Activated T-cell treated with anti-CD3 and anti-CD28 coated beads, Interleukin-2, amount 50 U/mL, for 24 hours (primary cell): ENCODE results near the gene ZFYVE26.
"Not testable (repeated sequence)": the region's sequence is repeated elsewhere in the genome, so short reads cannot be mapped to it uniquely, and the experiment has no call there.

Source experiments
- DNase-seq: peaks from one replicate; pipeline ENCODE4 v3.0.0-alpha.2; 2020
- H3K27ac Mint-ChIP-seq: 2 replicates; pipeline ENCODE4 v1.8.0; 2020; ENCODE audit warnings: mild to moderate bottlenecking, mixed read lengths
- H3K27me3 Mint-ChIP-seq: 2 replicates; pipeline ENCODE4 v1.8.0; 2020; ENCODE audit warnings: mixed read lengths
- H3K36me3 Mint-ChIP-seq: 2 replicates; pipeline ENCODE4 v1.8.0; 2020; ENCODE audit warnings: low read depth, mixed read lengths
- H3K4me1 Mint-ChIP-seq: 2 replicates; pipeline ENCODE4 v1.8.0; 2020; ENCODE audit warnings: low read depth, mixed read lengths
- H3K4me3 Mint-ChIP-seq: 2 replicates; pipeline ENCODE4 v1.8.0; 2020; ENCODE audit warnings: mild to moderate bottlenecking, moderate library complexity, mixed read lengths
- H3K9me3 Mint-ChIP-seq: 2 replicates; pipeline ENCODE4 v1.8.0; 2020; ENCODE audit warnings: mixed read lengths

Gene ZFYVE26

GRCh38 chr14:67721875-67722274, 94.5 kb downstream of the ZFYVE26 start:
- no peak for DNase-seq
- Mint-ChIP-seq H3K36me3 (no peaks in the 10 kb centered on the region), H3K4me1 (peaks cover 10% of the 10 kb centered on the region), H3K9me3 (no peaks in the 10 kb centered on the region), H3K27ac (no peak overlapping the region), H3K4me3 (no peak overlapping the region), H3K27me3 (peaks cover 50% of the 10 kb centered on the region)

GRCh38 chr14:67719866-67720265, 96.5 kb downstream of the ZFYVE26 start:
- Mint-ChIP-seq H3K36me3 (no peaks in the 10 kb centered on the region), H3K4me1 (peaks cover 10% of the 10 kb centered on the region)

GRCh38 chr14:67719385-67719784, 97.0 kb downstream of the ZFYVE26 start:
- not testable (repeated sequence) for DNase-seq, H3K9me3 Mint-ChIP-seq, H3K4me3 Mint-ChIP-seq, H3K27ac Mint-ChIP-seq, H3K36me3 Mint-ChIP-seq
- peaks cover 38% of the 10 kb centered on the region for H3K27me3 Mint-ChIP-seq
- H3K4me1 Mint-ChIP-seq: peaks cover 10% of the 10 kb centered on the region

More at GRCh38 chr14:67719866-67720265, 96.5 kb downstream of the ZFYVE26 start:
- no peak overlapping the region for H3K4me3 Mint-ChIP-seq
- H3K27ac Mint-ChIP-seq: no peak overlapping the region
- no peak for DNase-seq
- H3K27me3 Mint-ChIP-seq: peaks cover 43% of the 10 kb centered on the region
- no peaks in the 10 kb centered on the region for H3K9me3 Mint-ChIP-seq

- H3K4me3 Mint-ChIP-seq: no peak overlapping the region
- no peak for DNase-seq
- H3K4me1 Mint-ChIP-seq: peaks cover 10% of the 10 kb centered on the region
- H3K36me3 Mint-ChIP-seq: no peaks in the 10 kb centered on the region
- H3K9me3 Mint-ChIP-seq: no peaks in the 10 kb centered on the region
- peaks cover 28% of the 10 kb centered on the region for H3K27me3 Mint-ChIP-seq
- no peak overlapping the region for H3K27ac Mint-ChIP-seq
Measured at GRCh38 chr14:67718265-67718664, 98.1 kb downstream of the ZFYVE26 start.

- Mint-ChIP-seq H3K27ac (no peak overlapping the region), H3K4me3 (no peak overlapping the region), H3K9me3 (no peaks in the 10 kb centered on the region), H3K36me3 (no peaks in the 10 kb centered on the region), H3K4me1 (peaks cover 4% of the 10 kb centered on the region), H3K27me3 (peaks cover 16% of the 10 kb centered on the region)
- no peak for DNase-seq
Measured at GRCh38 chr14:67717048-67717447, 99.3 kb downstream of the ZFYVE26 start.

GRCh38 chr14:67710209-67710608, 106.2 kb downstream of the ZFYVE26 start:
- Mint-ChIP-seq H3K27me3 (peaks cover 2% of the 10 kb centered on the region), H3K4me3 (no peak overlapping the region), H3K9me3 (peaks cover 11% of the 10 kb centered on the region), H3K36me3 (no peaks in the 10 kb centered on the region), H3K27ac (no peak overlapping the region), H3K4me1 (no peaks in the 10 kb centered on the region)
- no peak for DNase-seq

GRCh38 chr14:67709796-67710195, 106.6 kb downstream of the ZFYVE26 start:
- H3K27ac Mint-ChIP-seq, H3K4me3 Mint-ChIP-seq, H3K4me1 Mint-ChIP-seq, H3K36me3 Mint-ChIP-seq, DNase-seq, H3K27me3 Mint-ChIP-seq: not testable (repeated sequence)
- H3K9me3 Mint-ChIP-seq: peaks cover 11% of the 10 kb centered on the region

- DNase-seq, H3K4me3 Mint-ChIP-seq, H3K36me3 Mint-ChIP-seq, H3K4me1 Mint-ChIP-seq, H3K27ac Mint-ChIP-seq, H3K27me3 Mint-ChIP-seq: not testable (repeated sequence)
- peaks cover 11% of the 10 kb centered on the region for H3K9me3 Mint-ChIP-seq
Measured at GRCh38 chr14:67709346-67709745, 107.0 kb downstream of the ZFYVE26 start.

- no peaks in the 10 kb centered on the region for H3K36me3 Mint-ChIP-seq
- H3K9me3 Mint-ChIP-seq: peaks cover 9% of the 10 kb centered on the region
- H3K4me3 Mint-ChIP-seq: no peak overlapping the region
- no peak for DNase-seq
- H3K4me1 Mint-ChIP-seq: no peaks in the 10 kb centered on the region
- H3K27me3 Mint-ChIP-seq: peaks cover 4% of the 10 kb centered on the region
- no peak overlapping the region for H3K27ac Mint-ChIP-seq
Measured at GRCh38 chr14:67705211-67705610, 111.2 kb downstream of the ZFYVE26 start.

- peaks cover 5% of the 10 kb centered on the region for H3K9me3 Mint-ChIP-seq
- H3K4me1 Mint-ChIP-seq: no peaks in the 10 kb centered on the region
- no peak overlapping the region for H3K4me3 Mint-ChIP-seq
- H3K27me3 Mint-ChIP-seq: peaks cover 4% of the 10 kb centered on the region
- no peak for DNase-seq
- H3K36me3 Mint-ChIP-seq: no peaks in the 10 kb centered on the region
- no peak overlapping the region for H3K27ac Mint-ChIP-seq
Measured at GRCh38 chr14:67704484-67705089, 111.8 kb downstream of the ZFYVE26 start.

- Mint-ChIP-seq H3K36me3 (no peaks in the 10 kb centered on the region), H3K4me1 (no peaks in the 10 kb centered on the region), H3K27me3 (peaks cover 4% of the 10 kb centered on the region), H3K27ac (no peak overlapping the region), H3K4me3 (no peak overlapping the region), H3K9me3 (peaks cover 2% of the 10 kb centered on the region)
- no peak for DNase-seq
Measured at GRCh38 chr14:67703997-67704396, 112.4 kb downstream of the ZFYVE26 start.

- not testable (repeated sequence) for H3K27ac Mint-ChIP-seq, H3K4me1 Mint-ChIP-seq, DNase-seq, H3K4me3 Mint-ChIP-seq, H3K36me3 Mint-ChIP-seq, H3K9me3 Mint-ChIP-seq, H3K27me3 Mint-ChIP-seq
Measured at GRCh38 chr14:67701492-67701891, 114.9 kb downstream of the ZFYVE26 start, which contains the start of gene RDH12. Gene RDH12, plus strand, starts transcription at chr14:67701886. Its CDS starts 20,757 bp downstream, at chr14:67722643.

GRCh38 chr14:67698179-67698578, 118.2 kb downstream of the ZFYVE26 start:
- H3K36me3 Mint-ChIP-seq: peaks cover 19% of the 10 kb centered on the region
- peaks cover 18% of the 10 kb centered on the region for H3K4me1 Mint-ChIP-seq
- H3K27ac Mint-ChIP-seq: no peak overlapping the region
- no peak for DNase-seq
- no peaks in the 10 kb centered on the region for H3K27me3 Mint-ChIP-seq
- H3K9me3 Mint-ChIP-seq: no peaks in the 10 kb centered on the region
- no peak overlapping the region for H3K4me3 Mint-ChIP-seq

GRCh38 chr14:67697006-67697405, 119.4 kb downstream of the ZFYVE26 start:
- no peaks in the 10 kb centered on the region for H3K9me3 Mint-ChIP-seq
- H3K4me1 Mint-ChIP-seq: peaks cover 28% of the 10 kb centered on the region
- no peak overlapping the region for H3K4me3 Mint-ChIP-seq
- peaks cover 30% of the 10 kb centered on the region for H3K36me3 Mint-ChIP-seq
- DNase-seq: no peak
- H3K27me3 Mint-ChIP-seq: no peaks in the 10 kb centered on the region
- no peak overlapping the region for H3K27ac Mint-ChIP-seq
